Measurements from ENCODE around the gene TRIM66. TPM values are rescaled to one million over a fixed set of nuclear protein-coding genes. Genes with fewer than 3 reads are reported as not detected.

The TRIM66 gene
- total and polyA plus RNA-seq, 2 donors, result 3.2 to 7.8 TPM

Small RNA genes within 50 kb of the gene (small RNA-seq; reads per million reads assigned to genes)
- not detected for gene SNORA3A
- 1.8 reads per million, percentile 85 among the genes with 10 or more reads in this experiment for gene SNORA3B

Other genes with a start within 250 kb of the TRIM66 start
- 11.0 TPM for gene STK33, start 88.4 kb downstream of the TRIM66 start, total RNA-seq
- gene STK33, start 88.4 kb downstream of the TRIM66 start, polyA plus RNA-seq, result 6.7 TPM
- gene RPL27A, start 127 bp upstream of the TRIM66 start, total RNA-seq, result 674 TPM
- gene RPL27A, start 127 bp upstream of the TRIM66 start, polyA plus RNA-seq, result 2,792 TPM
- gene AKIP1, start 228.5 kb upstream of the TRIM66 start, total RNA-seq, result 18.7 TPM
- gene AKIP1, start 228.5 kb upstream of the TRIM66 start, polyA plus RNA-seq, result 30.7 TPM

Data from urinary bladder (tissue), 2 donors.